SK-N-SH (cell line): ENCODE data around the gene MTHFD2L. TPM values are rescaled to one million over a fixed set of nuclear protein-coding genes. Genes with fewer than 3 reads are reported as not detected.
"Not testable (repeated sequence)": the region's sequence is repeated elsewhere in the genome, so short reads cannot be mapped to it uniquely, and the experiment has no call there.

ENCODE experiments used
- CTCF ChIA-PET: fragments of 300-600, 350-600 bp; formaldehyde crosslinking; extraction: SDS; loops from one replicate; lab custom pipeline; 2021; lab: Yijun Ruan, JAX
- POLR2A ChIA-PET: fragments of 350-600 bp; sonication (Branson Sonifier 250); formaldehyde crosslinking; extraction: SDS; loops from one replicate; lab custom pipeline; 2020; ENCODE audit warnings: antibody characterized with exemption, inconsistent platforms; lab: Yijun Ruan, JAX
- DNase-seq: peaks from one replicate; pipeline ENCODE4 v3.0.0; 2012
- H2AFZ ChIP-seq: fragments of 200-600 bp; sonication (generic); 2 replicates; pipeline ENCODE4 v1.8.1; 2016; ENCODE audit warnings: antibody characterized with exemption, mild to moderate bottlenecking, low read depth
- H3F3A ChIP-seq: fragments of 200-600 bp; sonication (generic); replicated peaks from 2 replicates; pipeline ENCODE3; 2016; ENCODE audit warnings: antibody characterized with exemption, mild to moderate bottlenecking; ENCODE audit not compliant: insufficient read depth
- H3K27ac ChIP-seq, 2 experiments: fragments of 200-500 bp in 1 of 2; fragments of 200-600 bp in 1 of 2; sonication (Bioruptor generic) in 1 of 2; sonication (generic), shearing (Covaris generic) in 1 of 2; 2 replicates each; pipeline versions ENCODE4 v1.5.1 to v1.6.1; 2014 to 2016; ENCODE audit warnings: low read depth in 2 of 2, inconsistent platforms in 1 of 2, low read length in 1 of 2, mild to moderate bottlenecking in 1 of 2, mixed read lengths in 1 of 2
- H3K27me3 ChIP-seq: fragments of 200-600 bp; sonication (generic), shearing (Covaris generic); 2 replicates; pipeline ENCODE4 v1.6.1; 2016; ENCODE audit warnings: mixed run types; ENCODE audit not compliant: insufficient read depth
- H3K36me3 ChIP-seq, 2 experiments: fragments of 200-500 bp in 1 of 2; fragments of 200-600 bp in 1 of 2; sonication (Bioruptor generic) in 1 of 2; sonication (generic) in 1 of 2; replicated peaks in 1 of 2; 2 replicates each; pipeline versions ENCODE3 to v1.5.1; 2014 to 2016; ENCODE audit warnings: low read length in 1 of 2, mild to moderate bottlenecking in 1 of 2; ENCODE audit not compliant: insufficient read depth in 2 of 2, control insufficient read depth in 1 of 2
- H3K4me1 ChIP-seq, 2 experiments: fragments of 200-500 bp in 1 of 2; fragments of 200-600 bp in 1 of 2; sonication (Bioruptor generic) in 1 of 2; sonication (generic), shearing (Covaris generic) in 1 of 2; 2 replicates each; pipeline versions ENCODE4 v1.5.1 to v1.6.1; 2014 to 2016; ENCODE audit warnings: low read depth in 1 of 2, low read length in 1 of 2, mixed run types in 1 of 2; ENCODE audit not compliant: insufficient read depth in 2 of 2, control insufficient read depth in 1 of 2
- H3K4me2 ChIP-seq: fragments of 200-600 bp; sonication (generic), shearing (Covaris generic); 2 replicates; pipeline ENCODE4 v1.6.1; 2017; ENCODE audit warnings: mixed run types
- H3K4me3 ChIP-seq, 2 experiments: fragments of 200-500 bp in 1 of 2; fragments of 200-600 bp in 1 of 2; sonication (Bioruptor generic) in 1 of 2; sonication (generic), shearing (Covaris generic) in 1 of 2; 2 replicates each; pipeline versions ENCODE4 v1.5.1 to v1.8.1; 2014 to 2016; ENCODE audit warnings: low read depth in 2 of 2, inconsistent platforms in 1 of 2, low read length in 1 of 2, mild to moderate bottlenecking in 1 of 2, mixed read lengths in 1 of 2, moderate library complexity in 1 of 2
- H3K79me2 ChIP-seq: fragments of 200-600 bp; sonication (generic); 2 replicates; pipeline ENCODE4 v1.8.1; 2017; ENCODE audit warnings: mild to moderate bottlenecking; ENCODE audit not compliant: insufficient read depth
- H3K9ac ChIP-seq: fragments of 200-600 bp; sonication (generic); 2 replicates; pipeline ENCODE4 v1.6.1; 2017; ENCODE audit warnings: mixed run types
- H3K9me2 ChIP-seq: fragments of 200-600 bp; sonication (generic); 2 replicates; pipeline ENCODE4 v1.6.1; 2017; ENCODE audit warnings: mixed run types
- H3K9me3 ChIP-seq: fragments of 200-600 bp; sonication (generic); 2 replicates; pipeline ENCODE4 v1.6.1; 2017; ENCODE audit warnings: mixed run types, mild to moderate bottlenecking, moderate library complexity
- H4K20me1 ChIP-seq: fragments of 200-600 bp; sonication (generic); 2 replicates; pipeline ENCODE4 v1.6.1; 2017; ENCODE audit warnings: mild to moderate bottlenecking, mixed run types; ENCODE audit not compliant: insufficient read depth
- CHD2 ChIP-seq: fragments of 150-350 bp; IDR thresholded peaks from 2 replicates; pipeline ENCODE4 v1.6.1; 2018; ENCODE audit warnings: low read length; ENCODE audit not compliant: partially characterized antibody
- EP300 ChIP-seq, 2 experiments: IDR thresholded peaks; 2 replicates each; pipeline versions ENCODE4 v1.4.0 to v1.6.1; 2012; ENCODE audit warnings: borderline replicate concordance in 1 of 2, low read depth in 1 of 2, low read length in 1 of 2
- EZH2phosphoT487 ChIP-seq: fragments of 200-600 bp; sonication (generic); IDR thresholded peaks from 2 replicates; pipeline ENCODE4 v1.6.1; 2017; ENCODE audit warnings: low read depth, mixed run types, mild to moderate bottlenecking, antibody characterized with exemption, moderate library complexity, borderline replicate concordance
- FOSL2 ChIP-seq: IDR thresholded peaks from 2 replicates; pipeline ENCODE4 v1.4.0; 2012; ENCODE audit warnings: low read depth, mild to moderate bottlenecking, moderate library complexity, borderline replicate concordance
- FOXJ3 ChIP-seq: sonication (generic); formaldehyde crosslinking; IDR thresholded peaks from 2 replicates; pipeline ENCODE4 v1.5.1; 2020; ENCODE audit warnings: mild to moderate bottlenecking, missing genetic modification reagents
- FOXM1 ChIP-seq: IDR thresholded peaks from 2 replicates; pipeline ENCODE4 v1.4.0; 2012; ENCODE audit warnings: low read depth, mild to moderate bottlenecking
- JUND ChIP-seq: IDR thresholded peaks from 2 replicates; pipeline ENCODE4 v1.4.0; 2012
- NFIC ChIP-seq: IDR thresholded peaks from 2 replicates; pipeline ENCODE4 v1.4.0; 2012; ENCODE audit warnings: borderline replicate concordance
- POLR2AphosphoS5 ChIP-seq: IDR thresholded peaks from 2 replicates; pipeline ENCODE4 v1.6.1; 2012; ENCODE audit warnings: low read depth, low read length
- RAD21 ChIP-seq: IDR thresholded peaks from 2 replicates; pipeline ENCODE4 v1.6.1; 2012; ENCODE audit warnings: mild to moderate bottlenecking, low read length
- RCOR1 ChIP-seq: fragments of 150-350 bp; IDR thresholded peaks from 2 replicates; pipeline ENCODE4 v1.6.1; 2017; ENCODE audit warnings: antibody characterized with exemption, low read length
- RXRA ChIP-seq: IDR thresholded peaks from 2 replicates; pipeline ENCODE4 v1.4.0; 2012; ENCODE audit warnings: low read depth, mild to moderate bottlenecking, borderline replicate concordance
- SMC3 ChIP-seq: IDR thresholded peaks from 2 replicates; pipeline ENCODE4 v1.6.1; 2012; ENCODE audit warnings: low read depth, low read length, improper control_type of control experiment
- TAF1 ChIP-seq: IDR thresholded peaks from 2 replicates; pipeline ENCODE4 v1.6.1; 2012; ENCODE audit warnings: low read depth, mild to moderate bottlenecking, low read length, moderate library complexity, borderline replicate concordance
- TCF12 ChIP-seq: IDR thresholded peaks from 2 replicates; pipeline ENCODE4 v1.4.0; 2012
- TEAD4 ChIP-seq: IDR thresholded peaks from 2 replicates; pipeline ENCODE4 v1.4.0; 2012; ENCODE audit warnings: mild to moderate bottlenecking, borderline replicate concordance; ENCODE audit not compliant: insufficient read depth
- WGBS: methylation state at CpG from one replicate; pipeline ENCODE4 v1.1.6; 2017; ENCODE audit warnings: low lambda C conversion rate; 5-methylcytosine and 5-hydroxymethylcytosine counted together
- polyA plus RNA-seq, 3 experiments: library from polyadenylated mRNA; depleted of rRNA; stranded (reverse); fragments of >200 nt; gene quantifications; 2 replicates each; pipeline ENCODE4 v1.2.3, GENCODE V29; 2012
- TF ChIP-seq, protein P1 (sequence below): IDR thresholded peaks from 2 replicates; pipeline ENCODE4 v1.6.1; 2012; ENCODE audit warnings: mild to moderate bottlenecking, low read depth, low read length, moderate library complexity
- TF ChIP-seq, protein P2 (sequence below): IDR thresholded peaks from 2 replicates; pipeline ENCODE4; 2012

The MTHFD2L gene
- polyA plus RNA-seq, 1 of the 3 experiments (the other 2 are of a cell fraction): 4.8 TPM

DNA sequence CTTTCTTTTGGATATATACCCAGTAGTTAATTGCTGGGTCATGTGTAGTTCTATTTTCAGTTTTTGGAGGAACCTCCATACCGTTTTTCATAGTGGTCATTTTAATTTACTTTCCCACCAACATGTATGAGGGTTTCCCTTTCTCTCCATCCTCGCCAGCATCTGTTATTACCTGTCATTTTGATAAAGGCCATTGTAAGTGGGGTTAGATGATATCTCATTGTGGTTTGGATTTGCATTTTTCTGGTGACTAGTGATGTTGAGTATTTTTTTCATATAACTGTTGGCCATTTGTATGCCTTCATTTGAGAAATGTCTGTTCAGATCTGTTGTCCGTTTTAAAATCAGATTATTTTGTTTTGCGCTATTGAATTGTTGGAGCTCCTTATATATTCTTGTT lies 30.2 kb upstream of the MTHFD2L start:
- Histone ChIP-seq H3K79me2 (no peaks in the 10 kb centered on the region), H3K4me1 (no peaks in the 10 kb centered on the region), H3K4me3 (no peak overlapping the region), H3K9me2 (no peaks in the 10 kb centered on the region), H3K9me3 (no peaks in the 10 kb centered on the region; the same call in none of the 2 replicates), H3K27me3 (no peaks in the 10 kb centered on the region), H2AFZ (0 out of 2 replicates have a peak overlapping the region, but pooled peaks have one; percentile 31), H3K36me3 (no peaks in the 10 kb centered on the region), H3K4me2 (no peak overlapping the region)
- CTCF ChIA-PET: interaction anchor here (1.1 kb wide), 1 partner anchor 398 kb away, joined by 3 read pairs; no protein-coding TSS in a partner anchor
- DNase-seq: no peak
- POLR2A ChIA-PET: no interaction called here
- WGBS: 39% methylated on average over 4 of the region's 4 CpGs
- TF ChIP-seq RAD21 (no peak), NFIC (peak; percentile 53; the same call in 1 of the 2 replicates), TAF1 (no peak), RXRA (no peak), RCOR1 (no peak), SMC3 (no peak), CHD2 (no peak), EP300 (IDR thresholded peaks at IDR 0.05; ENCODE audit: borderline replicate concordance in 1 of 2, low read depth in 1 of 2, low read length in 1 of 2) (peak in 1 of 2 experiments; percentile 34; a peak in 1 of 4 replicates), POLR2AphosphoS5 (peak; percentile 70; the same call in 1 of the 2 replicates), FOXM1 (no peak), TEAD4 (0 out of 2 replicates have a peak, but pooled peaks have one; percentile 19), TCF12 (peak; percentile 95), JUND (peak; percentile 59), FOXJ3 (CRISPR knock-in tag) (no peak), FOSL2 (no peak), EZH2phosphoT487 (no peak)
- TF ChIP-seq, protein P1, sequence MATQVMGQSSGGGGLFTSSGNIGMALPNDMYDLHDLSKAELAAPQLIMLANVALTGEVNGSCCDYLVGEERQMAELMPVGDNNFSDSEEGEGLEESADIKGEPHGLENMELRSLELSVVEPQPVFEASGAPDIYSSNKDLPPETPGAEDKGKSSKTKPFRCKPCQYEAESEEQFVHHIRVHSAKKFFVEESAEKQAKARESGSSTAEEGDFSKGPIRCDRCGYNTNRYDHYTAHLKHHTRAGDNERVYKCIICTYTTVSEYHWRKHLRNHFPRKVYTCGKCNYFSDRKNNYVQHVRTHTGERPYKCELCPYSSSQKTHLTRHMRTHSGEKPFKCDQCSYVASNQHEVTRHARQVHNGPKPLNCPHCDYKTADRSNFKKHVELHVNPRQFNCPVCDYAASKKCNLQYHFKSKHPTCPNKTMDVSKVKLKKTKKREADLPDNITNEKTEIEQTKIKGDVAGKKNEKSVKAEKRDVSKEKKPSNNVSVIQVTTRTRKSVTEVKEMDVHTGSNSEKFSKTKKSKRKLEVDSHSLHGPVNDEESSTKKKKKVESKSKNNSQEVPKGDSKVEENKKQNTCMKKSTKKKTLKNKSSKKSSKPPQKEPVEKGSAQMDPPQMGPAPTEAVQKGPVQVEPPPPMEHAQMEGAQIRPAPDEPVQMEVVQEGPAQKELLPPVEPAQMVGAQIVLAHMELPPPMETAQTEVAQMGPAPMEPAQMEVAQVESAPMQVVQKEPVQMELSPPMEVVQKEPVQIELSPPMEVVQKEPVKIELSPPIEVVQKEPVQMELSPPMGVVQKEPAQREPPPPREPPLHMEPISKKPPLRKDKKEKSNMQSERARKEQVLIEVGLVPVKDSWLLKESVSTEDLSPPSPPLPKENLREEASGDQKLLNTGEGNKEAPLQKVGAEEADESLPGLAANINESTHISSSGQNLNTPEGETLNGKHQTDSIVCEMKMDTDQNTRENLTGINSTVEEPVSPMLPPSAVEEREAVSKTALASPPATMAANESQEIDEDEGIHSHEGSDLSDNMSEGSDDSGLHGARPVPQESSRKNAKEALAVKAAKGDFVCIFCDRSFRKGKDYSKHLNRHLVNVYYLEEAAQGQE: no peak
- TF ChIP-seq, protein P2, sequence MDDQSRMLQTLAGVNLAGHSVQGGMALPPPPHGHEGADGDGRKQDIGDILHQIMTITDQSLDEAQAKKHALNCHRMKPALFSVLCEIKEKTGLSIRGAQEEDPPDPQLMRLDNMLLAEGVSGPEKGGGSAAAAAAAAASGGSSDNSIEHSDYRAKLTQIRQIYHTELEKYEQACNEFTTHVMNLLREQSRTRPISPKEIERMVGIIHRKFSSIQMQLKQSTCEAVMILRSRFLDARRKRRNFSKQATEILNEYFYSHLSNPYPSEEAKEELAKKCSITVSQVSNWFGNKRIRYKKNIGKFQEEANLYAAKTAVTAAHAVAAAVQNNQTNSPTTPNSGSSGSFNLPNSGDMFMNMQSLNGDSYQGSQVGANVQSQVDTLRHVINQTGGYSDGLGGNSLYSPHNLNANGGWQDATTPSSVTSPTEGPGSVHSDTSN: peak; percentile 83
- TF ChIP-seq, all 33 proteins: peak for 7
- H3F3A ChIP-seq: no peaks in the 10 kb centered on the region
- H4K20me1 ChIP-seq: no peaks in the 10 kb centered on the region
- no peak overlapping the region for H3K27ac ChIP-seq
- H3K9ac ChIP-seq: no peak overlapping the region

DNA sequence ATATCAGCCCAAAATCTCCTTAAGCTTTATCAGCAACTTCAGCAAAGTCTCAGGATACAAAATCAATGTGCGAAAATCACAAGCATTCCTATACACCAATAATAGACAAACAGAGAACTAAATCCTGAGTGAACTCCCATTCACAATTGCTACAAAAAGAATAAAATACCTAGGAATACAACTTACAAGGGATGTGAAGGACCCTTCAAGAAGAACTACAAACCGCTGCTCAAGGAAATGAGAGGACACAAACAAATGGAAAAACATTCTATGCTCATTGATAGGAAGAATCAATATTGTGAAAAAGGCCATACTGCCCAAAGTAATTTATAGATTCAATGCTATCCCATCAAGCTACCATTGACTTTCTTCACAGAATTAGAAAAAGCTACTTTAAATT lies 27.1 kb upstream of the MTHFD2L start:
- CTCF ChIA-PET, POLR2A ChIA-PET, DNase-seq: not testable (repeated sequence)

DNA sequence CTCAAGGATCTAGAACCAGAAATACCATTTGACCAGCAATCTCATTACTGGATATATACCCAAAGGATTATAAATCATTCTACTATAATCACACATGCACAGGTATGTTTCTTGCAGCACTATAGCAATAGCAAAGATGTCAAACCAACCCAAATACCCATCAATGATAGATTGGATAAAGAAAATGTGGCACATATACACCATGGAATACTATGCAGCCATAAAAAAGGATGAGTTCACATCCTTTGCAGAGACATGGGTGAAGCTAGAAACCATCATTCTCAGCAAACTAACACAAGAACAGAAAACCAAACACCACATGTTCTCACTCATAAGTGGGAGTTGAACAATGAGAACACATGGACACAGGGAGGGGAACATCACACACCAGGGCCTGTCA lies 25.7 kb upstream of the MTHFD2L start:
- H3K9me2 ChIP-seq, H3K9me3 ChIP-seq, H3K27me3 ChIP-seq, H3K4me2 ChIP-seq, H3K4me3 ChIP-seq, H3K36me3 ChIP-seq, H3K4me1 ChIP-seq, H4K20me1 ChIP-seq, DNase-seq, H3K79me2 ChIP-seq, H3K27ac ChIP-seq, POLR2A ChIA-PET, H3K9ac ChIP-seq, H3F3A ChIP-seq, H2AFZ ChIP-seq: not testable (repeated sequence)
- CTCF ChIA-PET: interaction anchor here (2.7 to 5.5 kb wide), 2 partner anchors 402 to 538 kb away, joined by 12 to 55 read pairs; no protein-coding TSS in a partner anchor

More for the DNA sequence above, 27.1 kb upstream of the MTHFD2L start:
- H3F3A ChIP-seq, H3K4me2 ChIP-seq, H3K27ac ChIP-seq, H3K27me3 ChIP-seq, H3K36me3 ChIP-seq, H3K79me2 ChIP-seq, H4K20me1 ChIP-seq, H3K9me2 ChIP-seq, H3K9ac ChIP-seq, H2AFZ ChIP-seq, H3K9me3 ChIP-seq, H3K4me1 ChIP-seq, H3K4me3 ChIP-seq: not testable (repeated sequence)
- WGBS: 69% methylated on average over 2 of the region's 2 CpGs
